HG03575 (cell line): ENCODE results near the gene LRRC8B.

Experiments
- ATAC-seq: cut with Tn5 transposase; IDR thresholded peaks from one replicate; pipeline ENCODE4 v1.9.1; 2021; ENCODE audit not compliant: unreplicated experiment, insufficient number of reproducible peaks, low FRiP score; ENCODE audit errors: extremely low read depth

LRRC8B gene

GRCh38 chr1:89643577-89643976 is 118.9 kb downstream of the LRRC8B start:
- no peak for ATAC-seq

DNA sequence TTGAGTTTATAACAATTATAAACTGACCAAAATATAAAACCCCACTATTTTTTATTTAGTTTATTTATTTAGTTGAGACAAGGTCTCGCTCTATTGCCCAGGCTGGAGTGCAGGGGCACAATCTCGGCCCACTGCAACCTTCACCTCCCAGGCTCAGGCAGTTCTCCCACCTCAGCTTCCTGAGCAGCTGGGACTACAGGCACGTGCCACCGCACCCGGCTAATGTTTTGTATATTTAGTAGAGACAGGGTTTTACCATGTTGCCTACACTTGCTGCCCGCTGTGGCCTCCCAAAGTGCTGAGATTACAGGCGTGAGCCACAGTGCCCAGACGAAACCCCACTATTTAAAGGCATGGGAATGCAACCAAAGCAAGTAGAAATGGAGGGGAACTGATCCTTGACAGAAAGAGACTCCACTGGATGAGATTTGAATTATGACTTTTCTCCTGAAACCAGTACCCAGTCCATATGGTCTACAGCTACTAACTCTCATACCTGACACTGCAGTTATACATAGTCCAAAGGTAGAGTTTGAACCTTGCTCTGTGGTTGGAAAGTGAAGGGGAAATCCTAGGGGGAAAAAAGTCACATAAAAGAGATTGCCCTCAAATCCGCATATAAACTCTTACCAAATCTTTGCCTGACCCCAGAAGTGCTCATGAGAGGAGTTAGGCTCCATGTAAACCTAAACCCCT is 119.6 kb downstream of the LRRC8B start:
- ATAC-seq = no peak

- ATAC-seq = no peak
These were observed 121.6 kb downstream of the LRRC8B start for GRCh38 chr1:89646259-89646658.
